Measurements from ENCODE around the gene H3-3A.
A peak's percentile ranks its signal among the peaks of the same experiment; 100 is the strongest.

H3-3A gene

DNA sequence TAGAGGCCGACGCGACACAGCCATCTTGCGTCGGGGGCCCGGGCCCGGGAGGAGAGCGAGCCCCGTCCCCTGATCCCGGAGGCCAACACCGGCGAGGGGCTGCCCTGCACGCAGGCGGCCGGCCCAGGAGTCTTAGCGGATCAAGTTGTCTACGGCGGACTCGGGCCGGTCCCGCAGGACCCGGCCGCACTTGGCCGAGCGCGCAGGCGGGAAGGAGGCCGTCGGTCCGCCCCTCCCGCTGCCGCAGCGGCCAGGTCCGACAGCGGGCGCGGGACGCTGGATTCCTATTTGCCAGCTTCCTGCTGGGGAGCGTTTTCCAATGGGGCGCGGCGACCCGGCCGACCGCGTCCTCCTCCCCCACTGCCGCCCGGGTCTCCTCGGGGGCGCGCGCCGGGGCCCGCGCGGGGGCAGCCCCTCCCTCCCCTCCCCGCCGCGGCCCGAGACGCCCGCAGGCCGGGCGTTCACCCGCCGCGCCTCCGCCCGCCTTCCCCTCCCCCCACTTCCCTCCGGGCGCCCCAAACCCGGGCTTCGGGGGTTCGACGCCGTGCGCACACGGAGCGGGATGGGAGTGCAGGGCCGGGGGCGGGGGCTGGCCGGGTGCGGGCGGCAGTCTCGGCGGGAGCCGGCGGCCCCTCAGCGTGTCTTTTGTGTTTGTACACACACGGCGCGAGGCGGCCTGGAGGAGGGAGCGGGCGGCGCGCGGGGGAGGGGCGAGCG, 517 bp upstream of the H3-3A start:
- TF ChIP-seq, protein P1, sequence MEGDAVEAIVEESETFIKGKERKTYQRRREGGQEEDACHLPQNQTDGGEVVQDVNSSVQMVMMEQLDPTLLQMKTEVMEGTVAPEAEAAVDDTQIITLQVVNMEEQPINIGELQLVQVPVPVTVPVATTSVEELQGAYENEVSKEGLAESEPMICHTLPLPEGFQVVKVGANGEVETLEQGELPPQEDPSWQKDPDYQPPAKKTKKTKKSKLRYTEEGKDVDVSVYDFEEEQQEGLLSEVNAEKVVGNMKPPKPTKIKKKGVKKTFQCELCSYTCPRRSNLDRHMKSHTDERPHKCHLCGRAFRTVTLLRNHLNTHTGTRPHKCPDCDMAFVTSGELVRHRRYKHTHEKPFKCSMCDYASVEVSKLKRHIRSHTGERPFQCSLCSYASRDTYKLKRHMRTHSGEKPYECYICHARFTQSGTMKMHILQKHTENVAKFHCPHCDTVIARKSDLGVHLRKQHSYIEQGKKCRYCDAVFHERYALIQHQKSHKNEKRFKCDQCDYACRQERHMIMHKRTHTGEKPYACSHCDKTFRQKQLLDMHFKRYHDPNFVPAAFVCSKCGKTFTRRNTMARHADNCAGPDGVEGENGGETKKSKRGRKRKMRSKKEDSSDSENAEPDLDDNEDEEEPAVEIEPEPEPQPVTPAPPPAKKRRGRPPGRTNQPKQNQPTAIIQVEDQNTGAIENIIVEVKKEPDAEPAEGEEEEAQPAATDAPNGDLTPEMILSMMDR (IDR thresholded peaks at IDR 0.05; ENCODE audit: low read depth, low read length), result no peak
- H3K4me3 ChIP-seq (ENCODE audit: low read depth, low read length), result peak overlapping the region; percentile 71

DNA sequence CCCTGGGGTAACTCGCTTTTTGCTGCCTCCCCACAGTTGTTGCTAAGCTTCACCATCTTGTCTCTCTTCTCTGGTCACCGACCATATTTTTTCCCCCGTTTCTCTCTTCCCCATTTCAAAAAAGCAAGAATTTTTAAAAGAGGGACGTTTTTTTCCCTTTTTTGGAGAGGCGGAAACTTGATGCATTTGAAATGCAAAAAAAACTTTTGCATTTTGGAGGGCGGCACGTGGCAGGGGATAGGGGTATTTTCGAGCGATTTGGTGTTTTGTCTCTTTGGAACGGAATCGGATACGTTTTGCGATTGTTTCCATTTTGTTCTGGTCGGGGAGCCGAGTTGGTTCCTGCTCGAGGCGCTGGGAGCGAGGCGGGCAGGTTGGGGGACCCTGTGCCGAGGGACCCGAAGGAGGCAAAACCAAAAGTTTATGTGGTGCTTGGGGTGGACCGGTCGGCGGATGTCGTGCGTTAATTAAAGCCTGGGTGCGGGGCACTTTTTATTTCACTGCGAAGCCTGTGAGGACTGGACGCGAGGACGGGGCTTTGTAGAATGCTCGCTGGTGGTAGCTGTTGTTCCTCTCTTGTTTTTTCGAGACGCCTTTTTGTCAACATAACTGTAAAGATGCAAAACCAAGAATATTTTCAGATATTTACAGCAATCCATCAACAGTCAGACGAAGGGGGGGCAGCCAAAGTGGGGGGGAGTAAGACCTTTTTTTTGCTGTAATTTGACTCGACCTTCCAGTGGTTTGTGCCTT, 884 bp downstream of the H3-3A start:
- peak overlapping the region; percentile 73 for H3K4me3 ChIP-seq (ENCODE audit: low read depth, low read length)
- TF ChIP-seq, protein P1 (IDR thresholded peaks at IDR 0.05; ENCODE audit: low read depth, low read length), result no peak

DNA sequence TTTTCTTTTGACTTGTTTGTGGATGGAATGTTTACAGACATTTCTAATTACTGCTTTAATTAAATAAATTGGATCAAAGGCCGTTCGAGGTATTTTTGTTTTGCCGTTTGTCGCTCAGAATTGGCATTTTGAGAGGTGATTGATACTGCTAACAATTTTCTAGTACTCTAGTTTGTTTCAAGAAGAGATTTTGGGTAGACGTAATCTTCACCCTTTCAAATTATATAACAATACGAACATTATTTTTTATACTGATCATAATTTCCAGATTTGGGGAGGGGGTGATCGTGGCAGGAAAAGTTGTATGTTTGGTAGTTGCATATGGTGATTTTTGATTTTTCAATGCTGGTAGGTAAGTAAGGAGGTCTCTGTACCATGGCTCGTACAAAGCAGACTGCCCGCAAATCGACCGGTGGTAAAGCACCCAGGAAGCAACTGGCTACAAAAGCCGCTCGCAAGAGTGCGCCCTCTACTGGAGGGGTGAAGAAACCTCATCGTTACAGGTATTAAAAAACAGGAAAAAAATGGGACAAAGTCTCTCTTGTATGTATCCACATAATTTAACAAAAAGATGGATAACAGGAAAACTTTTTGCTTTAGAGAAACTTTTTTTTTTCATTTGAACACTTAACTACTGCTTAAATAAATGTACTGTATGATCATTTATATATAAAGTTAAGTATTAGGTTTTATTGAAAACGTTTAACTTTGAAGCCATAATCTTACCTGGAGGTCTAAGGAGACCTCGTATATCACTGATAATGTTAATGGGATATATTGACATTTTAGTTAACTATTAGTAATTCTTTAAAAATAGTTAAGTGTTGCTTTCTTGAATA, 1.7 kb downstream of the H3-3A start:
- H3K4me3 ChIP-seq (ENCODE audit: low read depth, low read length), result peak overlapping the region; percentile 73
- TF ChIP-seq, protein P1 (IDR thresholded peaks at IDR 0.05; ENCODE audit: low read depth, low read length), result peak; percentile 55

- H3K4me3 ChIP-seq (ENCODE audit: low read depth, low read length), result peak overlapping the region; percentile 73
- TF ChIP-seq, protein P1 (IDR thresholded peaks at IDR 0.05; ENCODE audit: low read depth, low read length), result peak; percentile 66
Measured at GRCh38 chr1:226064816-226065248, 2.3 kb downstream of the H3-3A start.

DNA sequence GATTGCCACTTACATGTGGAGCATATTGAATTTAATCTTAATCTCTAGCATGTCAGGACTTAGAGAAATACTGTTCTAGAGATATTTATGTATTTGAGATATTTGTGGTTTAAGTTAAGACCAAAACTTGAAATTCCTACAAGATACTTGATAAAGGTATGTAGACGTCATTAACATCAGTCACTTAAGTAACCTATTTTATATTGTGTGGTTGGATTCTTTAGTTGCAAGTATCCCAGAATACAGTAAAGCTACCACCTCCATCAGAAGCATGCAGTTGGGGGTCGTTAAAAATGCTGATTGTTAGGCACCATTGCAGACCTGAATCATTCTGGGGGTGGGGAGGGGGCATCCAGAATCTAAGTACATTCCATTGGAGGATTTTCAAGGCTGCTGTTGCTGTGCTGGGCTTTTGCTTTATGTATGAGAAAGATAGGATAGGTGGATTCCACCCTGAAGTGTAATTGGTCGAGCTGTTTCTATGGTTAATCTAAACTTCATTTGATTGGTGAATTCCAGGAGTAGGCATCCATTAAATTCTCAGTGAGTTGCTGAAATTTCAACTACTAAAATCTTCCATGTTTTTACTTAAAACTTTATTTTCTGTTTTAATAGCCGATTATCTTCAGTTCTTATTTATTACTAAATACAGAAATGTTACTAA, 4.0 kb downstream of the H3-3A start:
- no peak overlapping the region for H3K4me3 ChIP-seq (ENCODE audit: low read depth, low read length)
- TF ChIP-seq, protein P1 (IDR thresholded peaks at IDR 0.05; ENCODE audit: low read depth, low read length), result no peak

GRCh38 chr1:226069811-226070489, 7.4 kb downstream of the H3-3A start:
- TF ChIP-seq, protein P1 (IDR thresholded peaks at IDR 0.05; ENCODE audit: low read depth, low read length), result no peak
- H3K4me3 ChIP-seq (ENCODE audit: low read depth, low read length), result no peak overlapping the region
